ENCODE results near the gene MYO1A.
"Not testable (repeated sequence)": the region's sequence is repeated elsewhere in the genome, so short reads cannot be mapped to it uniquely, and the experiment has no call there.

Gene MYO1A

GRCh38 chr12:57079821-57080220 is 29.9 kb upstream of the MYO1A start:
- Histone ChIP-seq H3K79me2 (ENCODE audit: low read length) (peaks cover 29% of the 10 kb centered on the region), H3K4me3 (ENCODE audit: low read length) (0 out of 2 replicates have a peak overlapping the region, but pooled peaks have one; percentile 70), H3K4me2 (ENCODE audit: low read length) (peak overlapping the region; percentile 68; the same call in 1 of the 2 replicates), H3K9me3 (ENCODE audit: insufficient read depth, low read length) (no peaks in the 10 kb centered on the region), H3K4me1 (ENCODE audit: low read length) (peaks cover 10% of the 10 kb centered on the region), H2AFZ (ENCODE audit: low read depth, low read length) (no peak overlapping the region), H3K9ac (ENCODE audit: low read length) (no peak overlapping the region), H3K27ac (ENCODE audit: low read length) (no peak overlapping the region), H3K36me3 (replicated peaks; ENCODE audit: low read depth, low read length) (peaks cover 4% of the 10 kb centered on the region), H3K27me3 (ENCODE audit: low read depth, low read length) (no peaks in the 10 kb centered on the region), H4K20me1 (ENCODE audit: insufficient read depth, low read length) (no peaks in the 10 kb centered on the region)
- TF ChIP-seq EZH2phosphoT487 (IDR thresholded peaks at IDR 0.05; ENCODE audit: low read depth) (no peak), CTCF (IDR thresholded peaks at IDR 0.05; ENCODE audit: low read depth, low read length) (no peak)

DNA sequence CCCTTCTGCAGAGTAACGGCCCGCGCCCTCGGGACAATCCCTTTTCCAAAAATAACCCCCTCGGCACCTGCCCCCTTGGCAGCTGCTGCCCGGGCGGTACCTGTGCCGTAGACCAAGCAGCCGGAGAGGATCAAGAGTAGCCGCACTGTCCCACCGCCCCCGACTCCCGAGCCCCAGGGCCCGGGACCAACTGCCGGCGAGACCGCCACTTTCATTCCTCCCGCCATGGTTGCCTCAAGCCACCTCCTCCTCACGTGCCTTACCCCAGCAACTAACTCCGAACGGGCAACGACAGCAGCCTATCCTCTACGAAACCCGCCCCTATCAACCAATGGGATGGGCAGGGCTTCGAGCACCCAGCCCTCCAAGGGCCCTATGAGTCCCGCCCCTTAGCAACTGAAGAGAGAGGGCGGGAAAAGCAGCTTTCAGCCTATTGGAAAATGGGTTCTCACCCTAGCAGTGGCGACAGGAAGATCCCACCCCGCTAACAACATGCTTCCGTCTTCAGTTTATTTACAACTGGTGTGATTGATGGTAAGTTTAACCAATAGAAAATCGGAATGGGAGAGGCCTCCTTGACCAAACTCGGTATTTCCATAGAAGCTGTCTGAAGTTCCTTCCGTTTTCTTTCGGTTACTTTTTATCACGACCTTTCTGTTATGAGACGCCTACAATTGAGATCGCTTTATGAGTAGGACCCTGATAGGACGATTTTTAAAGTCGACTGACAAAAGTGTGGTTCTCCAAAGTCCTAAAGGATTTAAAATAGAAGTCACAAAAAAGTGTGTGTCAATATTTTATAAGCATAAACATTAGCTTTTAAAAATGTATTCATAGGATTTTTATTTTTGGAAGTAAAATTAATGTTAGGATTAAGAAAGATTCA is 28.8 kb upstream of the MYO1A start, which contains the start of gene NEMP1:
Gene NEMP1, minus strand, starts transcription at position 273 of the 886 bp plus-strand sequence. Its CDS starts 46 bp downstream, at position 227.
- Histone ChIP-seq H3K4me2 (ENCODE audit: low read length) (peak within 1 kb of the TSS; percentile 68), H3K36me3 (replicated peaks; ENCODE audit: low read depth, low read length) (peaks cover 4% of the 10 kb centered on the region), H3K27ac (ENCODE audit: low read length) (peak within 1 kb of the TSS; percentile 81), H3K4me3 (ENCODE audit: low read length) (peak within 1 kb of the TSS; percentile 88), H3K4me1 (ENCODE audit: low read length) (peaks cover 12% of the 10 kb centered on the region), H2AFZ (ENCODE audit: low read depth, low read length) (peak within 1 kb of the TSS; percentile 27), H4K20me1 (ENCODE audit: insufficient read depth, low read length) (no peaks in the 10 kb centered on the region), H3K9ac (ENCODE audit: low read length) (peak within 1 kb of the TSS; percentile 96), H3K9me3 (ENCODE audit: insufficient read depth, low read length) (no peaks in the 10 kb centered on the region), H3K27me3 (ENCODE audit: low read depth, low read length) (no peaks in the 10 kb centered on the region), H3K79me2 (ENCODE audit: low read length) (peaks cover 39% of the 10 kb centered on the region)
- no peak for TF ChIP-seq EZH2phosphoT487 (IDR thresholded peaks at IDR 0.05; ENCODE audit: low read depth)
- TF ChIP-seq CTCF (IDR thresholded peaks at IDR 0.05; ENCODE audit: low read depth, low read length): no peak

GRCh38 chr12:57073566-57074450 is 23.9 kb upstream of the MYO1A start:
- H3K9me3 ChIP-seq (ENCODE audit: insufficient read depth, low read length); H3K27me3 ChIP-seq (ENCODE audit: low read depth, low read length); H4K20me1 ChIP-seq (ENCODE audit: insufficient read depth, low read length); H3K9ac ChIP-seq (ENCODE audit: low read length); H2AFZ ChIP-seq (ENCODE audit: low read depth, low read length): not testable (repeated sequence)
- H3K27ac ChIP-seq (ENCODE audit: low read length): peak overlapping the region; percentile 47; the same call in 1 of the 2 replicates
- H3K79me2 ChIP-seq (ENCODE audit: low read length): peaks cover 57% of the 10 kb centered on the region
- peak overlapping the region; percentile 56 for H3K4me2 ChIP-seq (ENCODE audit: low read length)
- peaks cover 31% of the 10 kb centered on the region for H3K36me3 ChIP-seq (replicated peaks; ENCODE audit: low read depth, low read length)
- peak overlapping the region; percentile 45 for H3K4me3 ChIP-seq (ENCODE audit: low read length)
- peaks cover 36% of the 10 kb centered on the region for H3K4me1 ChIP-seq (ENCODE audit: low read length)

GRCh38 chr12:57072661-57073060 is 22.7 kb upstream of the MYO1A start:
- peaks cover 38% of the 10 kb centered on the region for H3K4me1 ChIP-seq (ENCODE audit: low read length)
- no peaks in the 10 kb centered on the region for H4K20me1 ChIP-seq (ENCODE audit: insufficient read depth, low read length)
- no peaks in the 10 kb centered on the region for H3K27me3 ChIP-seq (ENCODE audit: low read depth, low read length)
- TF ChIP-seq EZH2phosphoT487 (IDR thresholded peaks at IDR 0.05; ENCODE audit: low read depth) (no peak), CTCF (IDR thresholded peaks at IDR 0.05; ENCODE audit: low read depth, low read length) (no peak)
- no peaks in the 10 kb centered on the region for H3K9me3 ChIP-seq (ENCODE audit: insufficient read depth, low read length)
- peak overlapping the region; percentile 47 for H3K27ac ChIP-seq (ENCODE audit: low read length)
- H3K9ac ChIP-seq (ENCODE audit: low read length): peak overlapping the region; percentile 15; the same call in 1 of the 2 replicates
- H3K36me3 ChIP-seq (replicated peaks; ENCODE audit: low read depth, low read length): peaks cover 39% of the 10 kb centered on the region
- H3K4me3 ChIP-seq (ENCODE audit: low read length): peak overlapping the region; percentile 5; the same call in 1 of the 2 replicates
- H3K4me2 ChIP-seq (ENCODE audit: low read length): peak overlapping the region; percentile 56
- H3K79me2 ChIP-seq (ENCODE audit: low read length): peaks cover 49% of the 10 kb centered on the region
- H2AFZ ChIP-seq (ENCODE audit: low read depth, low read length): no peak overlapping the region
